Adipocyte (in vitro differentiated cells): ENCODE measurements around the gene PCDHA1.

Source experiments
- DNase-seq: peaks from one replicate; pipeline ENCODE4 v3.0.0-alpha.2; 2015; ENCODE audit warnings: low read depth
- H3K27me3 ChIP-seq: replicated peaks from 2 replicates; pipeline ENCODE4 v1.7.0; 2013; ENCODE audit warnings: mild to moderate bottlenecking, low read length, moderate library complexity; ENCODE audit not compliant: control insufficient read depth, insufficient read depth
- H3K36me3 ChIP-seq: 2 replicates; pipeline ENCODE4 v1.7.0; 2013; ENCODE audit warnings: low read length, mild to moderate bottlenecking, moderate library complexity; ENCODE audit not compliant: control insufficient read depth, insufficient read depth, severe bottlenecking
- H3K4me1 ChIP-seq: 2 replicates; pipeline ENCODE4 v1.7.0; 2013; ENCODE audit warnings: mild to moderate bottlenecking, low read length, moderate library complexity; ENCODE audit not compliant: control insufficient read depth, insufficient read depth
- H3K4me3 ChIP-seq: 2 replicates; pipeline ENCODE4 v1.7.0; 2013; ENCODE audit warnings: mild to moderate bottlenecking, low read length, moderate library complexity
- H3K9ac ChIP-seq: 2 replicates; pipeline ENCODE4 v1.7.0; 2013; ENCODE audit warnings: mild to moderate bottlenecking, low read length, moderate library complexity
- H3K9me3 ChIP-seq: 2 replicates; pipeline ENCODE4 v1.7.0; 2013; ENCODE audit warnings: mild to moderate bottlenecking, low read length, moderate library complexity; ENCODE audit not compliant: control insufficient read depth

The PCDHA1 gene

GRCh38 chr5:141007791-141008190 is 221.9 kb downstream of the PCDHA1 start:
- H3K36me3 ChIP-seq = no peaks in the 10 kb centered on the region
- no peak overlapping the region for H3K4me3 ChIP-seq
- no peaks in the 10 kb centered on the region for H3K27me3 ChIP-seq
- H3K9ac ChIP-seq = no peak overlapping the region
- no peaks in the 10 kb centered on the region for H3K4me1 ChIP-seq
- H3K9me3 ChIP-seq = no peaks in the 10 kb centered on the region
- DNase-seq = no peak

GRCh38 chr5:141010047-141010793 is 224.3 kb downstream of the PCDHA1 start:
- Histone ChIP-seq H3K27me3 (no peaks in the 10 kb centered on the region), H3K4me1 (no peaks in the 10 kb centered on the region), H3K9ac (no peak overlapping the region), H3K4me3 (no peak overlapping the region), H3K36me3 (no peaks in the 10 kb centered on the region), H3K9me3 (no peaks in the 10 kb centered on the region)
- no peak for DNase-seq

GRCh38 chr5:141017943-141018342 is 232.0 kb downstream of the PCDHA1 start:
- Histone ChIP-seq H3K4me3 (no peak overlapping the region), H3K27me3 (no peaks in the 10 kb centered on the region)
- DNase-seq = no peak

GRCh38 chr5:141022384-141022783 is 236.4 kb downstream of the PCDHA1 start:
- H3K27me3 ChIP-seq = no peaks in the 10 kb centered on the region
- H3K4me1 ChIP-seq = no peaks in the 10 kb centered on the region
- H3K4me3 ChIP-seq = no peak overlapping the region
- no peak overlapping the region for H3K9ac ChIP-seq
- no peaks in the 10 kb centered on the region for H3K9me3 ChIP-seq
- no peak for DNase-seq
- H3K36me3 ChIP-seq = no peaks in the 10 kb centered on the region

More at GRCh38 chr5:141017943-141018342, 232.0 kb downstream of the PCDHA1 start:
- Histone ChIP-seq H3K9me3 (peaks cover 2% of the 10 kb centered on the region), H3K4me1 (no peaks in the 10 kb centered on the region), H3K36me3 (no peaks in the 10 kb centered on the region), H3K9ac (no peak overlapping the region)

- Histone ChIP-seq H3K27me3 (no peaks in the 10 kb centered on the region), H3K9ac (no peak overlapping the region), H3K4me1 (no peaks in the 10 kb centered on the region), H3K4me3 (no peak overlapping the region), H3K9me3 (no peaks in the 10 kb centered on the region), H3K36me3 (no peaks in the 10 kb centered on the region)
- no peak for DNase-seq
These were observed 245.1 kb downstream of the PCDHA1 start for GRCh38 chr5:141031006-141031405.

- no peaks in the 10 kb centered on the region for H3K4me1 ChIP-seq
- no peak overlapping the region for H3K4me3 ChIP-seq
- H3K9me3 ChIP-seq = no peaks in the 10 kb centered on the region
- H3K9ac ChIP-seq = no peak overlapping the region
- DNase-seq = no peak
- H3K36me3 ChIP-seq = no peaks in the 10 kb centered on the region
- no peaks in the 10 kb centered on the region for H3K27me3 ChIP-seq
These were observed 246.7 kb downstream of the PCDHA1 start for GRCh38 chr5:141032626-141033025.

- no peaks in the 10 kb centered on the region for H3K9me3 ChIP-seq
- H3K36me3 ChIP-seq = no peaks in the 10 kb centered on the region
- H3K4me3 ChIP-seq = no peak overlapping the region
These were observed 253.1 kb downstream of the PCDHA1 start for GRCh38 chr5:141039061-141039460.

GRCh38 chr5:141039517-141039916 is 253.6 kb downstream of the PCDHA1 start:
- DNase-seq = no peak
- Histone ChIP-seq H3K36me3 (no peaks in the 10 kb centered on the region), H3K4me3 (no peak overlapping the region), H3K9ac (no peak overlapping the region), H3K27me3 (no peaks in the 10 kb centered on the region), H3K9me3 (no peaks in the 10 kb centered on the region), H3K4me1 (no peaks in the 10 kb centered on the region)

More at GRCh38 chr5:141039061-141039460, 253.1 kb downstream of the PCDHA1 start:
- DNase-seq = no peak
- Histone ChIP-seq H3K4me1 (no peaks in the 10 kb centered on the region), H3K27me3 (no peaks in the 10 kb centered on the region), H3K9ac (no peak overlapping the region)

- H3K4me3 ChIP-seq = peak overlapping the region; percentile 72
- no peaks in the 10 kb centered on the region for H3K4me1 ChIP-seq
- no peaks in the 10 kb centered on the region for H3K27me3 ChIP-seq
- H3K9me3 ChIP-seq = no peaks in the 10 kb centered on the region
- DNase-seq = peak; percentile 22
- H3K9ac ChIP-seq = peak overlapping the region; percentile 31
- no peaks in the 10 kb centered on the region for H3K36me3 ChIP-seq
These were observed 254.3 kb downstream of the PCDHA1 start for GRCh38 chr5:141040093-141040770.

- Histone ChIP-seq H3K9ac (peak overlapping the region; percentile 31), H3K9me3 (no peaks in the 10 kb centered on the region), H3K27me3 (no peaks in the 10 kb centered on the region), H3K4me1 (no peaks in the 10 kb centered on the region), H3K4me3 (peak overlapping the region; percentile 72), H3K36me3 (no peaks in the 10 kb centered on the region)
- peak; percentile 69 for DNase-seq
These were observed 255.0 kb downstream of the PCDHA1 start for GRCh38 chr5:141040771-141041426.

- Histone ChIP-seq H3K4me3 (no peak overlapping the region), H3K36me3 (no peaks in the 10 kb centered on the region), H3K9me3 (no peaks in the 10 kb centered on the region), H3K9ac (no peak overlapping the region), H3K27me3 (no peaks in the 10 kb centered on the region), H3K4me1 (no peaks in the 10 kb centered on the region)
- no peak for DNase-seq
These were observed 255.5 kb downstream of the PCDHA1 start for GRCh38 chr5:141041427-141041785.
